Activated naive CD4-positive, alpha-beta T cell treated with Interleukin-2 at 50 U/mL for 16 hours (primary cell): ENCODE results near the gene DNM2.

Experiments used
- DNase-seq: peaks from one replicate; pipeline ENCODE4 v3.0.0-alpha.2; 2020

The DNM2 gene

GRCh38 chr19:10782795-10783194 is 64.9 kb downstream of the DNM2 start:
- DNase-seq: no peak

DNA sequence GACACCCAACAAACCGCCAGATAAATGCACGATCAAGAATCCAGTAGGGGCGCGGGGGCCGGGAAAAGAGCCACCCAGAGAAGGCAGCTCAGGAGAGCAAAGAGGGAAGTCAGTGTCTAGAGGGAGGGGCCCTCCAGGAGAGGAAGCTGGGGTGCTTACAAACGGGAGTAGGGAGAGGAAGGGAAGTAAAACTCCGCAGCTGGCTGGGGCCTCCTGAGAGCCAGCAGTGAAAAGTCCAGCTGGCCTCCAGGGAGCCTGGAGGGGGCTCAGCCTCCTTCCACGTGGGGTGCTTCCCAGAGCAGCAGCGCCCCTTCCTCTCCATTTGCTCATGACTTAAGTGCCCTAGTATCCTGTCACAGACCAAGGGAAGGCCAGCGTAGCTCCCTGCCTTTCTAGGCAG is 66.4 kb downstream of the DNM2 start:
- no peak for DNase-seq

GRCh38 chr19:10788146-10788545 is 70.3 kb downstream of the DNM2 start:
- no peak for DNase-seq

- DNase-seq: no peak
Measured at GRCh38 chr19:10789866-10790265, 72.0 kb downstream of the DNM2 start.

GRCh38 chr19:10796653-10797052 is 78.8 kb downstream of the DNM2 start:
- DNase-seq: no peak

- DNase-seq: peak; percentile 54
Measured at GRCh38 chr19:10797078-10797477, 79.2 kb downstream of the DNM2 start.

GRCh38 chr19:10797541-10798256 is 79.8 kb downstream of the DNM2 start:
- peak; percentile 94 for DNase-seq

GRCh38 chr19:10800488-10800887 is 82.6 kb downstream of the DNM2 start:
- DNase-seq: no peak

DNA sequence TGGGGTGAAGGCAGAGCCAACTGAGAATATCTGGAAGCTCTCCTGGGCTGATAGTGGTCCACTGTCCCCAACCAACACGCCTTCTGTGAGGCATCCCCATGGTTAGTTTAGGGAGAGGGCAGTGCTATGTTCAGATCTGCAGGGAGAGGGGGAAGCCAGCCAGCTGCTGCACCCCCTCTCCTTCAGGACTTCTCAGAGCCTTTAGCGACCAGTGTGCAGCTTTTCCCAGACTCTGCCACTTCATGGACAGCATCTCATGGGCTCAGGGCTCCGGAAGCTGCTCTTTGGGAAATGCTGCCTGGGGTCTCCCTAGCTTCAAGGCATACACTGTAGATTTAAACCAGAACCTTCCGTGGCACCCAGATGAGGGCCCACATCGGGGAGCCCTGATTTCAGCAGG is 84.6 kb downstream of the DNM2 start:
- no peak for DNase-seq

- no peak for DNase-seq
Measured at GRCh38 chr19:10803252-10803651, 85.4 kb downstream of the DNM2 start.

DNA sequence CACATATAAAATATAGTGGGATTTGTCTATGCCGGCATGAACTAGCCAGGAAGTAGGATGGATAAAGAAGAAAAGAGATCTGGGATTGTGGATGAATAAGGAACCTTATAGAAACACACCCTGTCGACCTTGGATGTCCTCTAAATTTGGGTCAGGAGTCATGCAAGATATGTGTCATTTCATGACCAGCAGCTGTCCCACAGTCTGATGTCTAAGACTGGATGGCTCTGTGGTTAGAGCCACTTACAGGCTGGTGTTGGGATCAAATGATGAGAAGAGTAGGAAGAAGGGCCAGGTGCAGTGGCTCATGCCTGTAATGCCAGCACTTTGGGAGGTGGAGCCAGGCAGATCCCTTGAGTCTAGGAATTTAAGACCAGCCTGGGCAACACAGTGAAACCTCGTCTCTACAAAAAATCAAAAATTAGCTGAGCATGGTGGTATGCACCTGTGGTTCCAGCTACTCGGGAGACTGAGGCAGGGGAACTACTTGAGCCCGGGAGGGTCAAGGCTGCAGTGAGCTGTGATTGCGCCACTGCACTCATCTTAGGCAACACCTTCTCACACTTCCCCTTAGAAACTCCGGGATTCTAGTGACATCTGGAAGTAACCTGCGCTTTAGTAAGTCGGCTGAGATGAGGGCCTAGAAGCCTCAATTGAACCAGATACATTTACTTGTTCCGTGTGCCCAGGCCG is 87.3 kb downstream of the DNM2 start:
- DNase-seq: no peak

GRCh38 chr19:10805758-10806247 is 87.9 kb downstream of the DNM2 start:
- DNase-seq: no peak

DNA sequence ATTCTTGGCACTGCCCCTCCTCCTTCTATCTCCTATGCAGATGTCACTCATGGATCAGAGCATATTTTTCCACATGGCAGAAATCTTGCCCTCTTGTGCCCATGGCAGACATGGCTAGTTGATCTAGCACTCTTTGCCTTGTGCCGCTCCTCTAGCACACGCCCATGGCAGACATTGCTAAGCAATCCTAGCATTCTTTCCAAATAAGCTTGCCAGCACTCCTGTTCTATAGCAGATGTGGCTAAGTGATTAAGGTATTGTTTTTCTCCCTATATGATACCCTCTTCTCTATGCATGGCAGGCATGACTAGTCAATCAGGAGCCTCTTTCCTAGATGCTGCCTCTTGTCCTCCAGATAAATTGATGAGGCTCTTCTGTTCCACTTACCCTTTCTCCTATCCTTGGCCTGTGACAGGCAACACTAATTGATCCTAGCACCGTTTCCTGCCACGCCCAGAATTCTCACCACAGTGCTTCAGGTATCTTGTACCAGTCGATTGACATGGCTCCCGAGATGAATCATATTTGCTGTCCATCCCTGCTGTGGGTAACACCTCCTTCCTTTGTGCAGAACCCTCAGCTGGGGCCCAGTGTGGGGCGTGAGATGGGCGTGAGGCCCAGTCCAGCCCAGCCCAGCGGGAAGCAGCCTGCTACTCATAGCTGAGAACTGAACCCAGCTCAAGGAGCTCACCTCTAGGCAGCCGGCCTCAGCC is 91.2 kb downstream of the DNM2 start:
- DNase-seq: peak; percentile 33

- no peak for DNase-seq
Measured at GRCh38 chr19:10809651-10810285, 91.9 kb downstream of the DNM2 start.

DNA sequence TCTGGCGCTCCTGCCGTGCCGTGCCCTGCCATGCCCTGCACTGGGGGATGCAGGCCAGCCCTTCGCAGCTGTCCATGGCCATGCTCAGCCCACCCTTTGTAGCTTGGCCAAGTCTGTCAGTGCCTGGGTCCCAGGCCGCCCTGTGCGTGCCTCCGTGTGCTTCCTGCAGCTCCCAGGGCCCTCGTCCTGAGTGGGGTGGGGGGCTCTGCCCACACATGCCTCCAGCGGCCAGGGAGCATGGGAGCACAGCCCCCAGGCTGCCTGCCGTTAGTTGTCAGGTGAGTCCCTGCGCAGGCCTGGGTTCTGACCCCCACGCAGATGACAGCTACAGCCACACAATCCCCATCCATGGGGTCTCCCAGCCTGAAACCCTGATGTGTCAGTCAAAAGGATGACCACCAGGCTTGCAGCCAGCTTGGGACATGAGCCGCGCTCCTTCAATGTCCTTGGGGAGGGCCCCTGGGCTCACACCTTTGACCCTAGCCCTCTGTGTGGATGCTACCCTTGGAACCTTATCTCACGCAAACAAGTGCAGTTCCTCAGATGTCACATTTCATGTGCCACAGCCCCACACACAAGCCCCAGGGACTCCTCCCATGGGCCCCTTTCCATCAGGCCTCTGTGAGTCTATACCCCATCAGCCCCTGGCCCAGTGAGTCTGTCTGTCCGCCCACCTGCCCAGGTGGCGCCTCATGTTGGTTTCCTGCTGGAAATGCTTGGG is 93.7 kb downstream of the DNM2 start:
- DNase-seq: no peak

DNA sequence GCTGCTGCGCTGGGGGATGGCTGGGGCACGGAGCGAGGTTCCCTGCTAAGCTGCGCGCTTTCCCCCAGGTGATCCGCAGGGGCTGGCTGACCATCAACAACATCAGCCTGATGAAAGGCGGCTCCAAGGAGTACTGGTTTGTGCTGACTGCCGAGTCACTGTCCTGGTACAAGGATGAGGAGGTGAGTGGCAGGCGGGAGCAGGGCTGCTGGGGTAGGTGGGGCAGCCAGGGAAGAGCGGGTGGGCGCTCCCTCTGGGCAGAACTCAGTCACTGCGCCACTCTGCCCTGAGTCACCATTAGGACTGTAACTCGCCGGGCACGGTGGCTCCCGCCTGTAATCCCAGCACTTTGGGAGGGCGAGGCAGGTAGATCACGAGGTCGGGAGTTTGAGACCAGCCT is 94.3 kb downstream of the DNM2 start:
- DNase-seq: no peak

- peak; percentile 35 for DNase-seq
Measured at GRCh38 chr19:10812902-10813404, 95.1 kb downstream of the DNM2 start.

GRCh38 chr19:10815007-10815536 is 97.2 kb downstream of the DNM2 start:
- DNase-seq: no peak

- no peak for DNase-seq
Measured at GRCh38 chr19:10815969-10816644, 98.2 kb downstream of the DNM2 start.

DNA sequence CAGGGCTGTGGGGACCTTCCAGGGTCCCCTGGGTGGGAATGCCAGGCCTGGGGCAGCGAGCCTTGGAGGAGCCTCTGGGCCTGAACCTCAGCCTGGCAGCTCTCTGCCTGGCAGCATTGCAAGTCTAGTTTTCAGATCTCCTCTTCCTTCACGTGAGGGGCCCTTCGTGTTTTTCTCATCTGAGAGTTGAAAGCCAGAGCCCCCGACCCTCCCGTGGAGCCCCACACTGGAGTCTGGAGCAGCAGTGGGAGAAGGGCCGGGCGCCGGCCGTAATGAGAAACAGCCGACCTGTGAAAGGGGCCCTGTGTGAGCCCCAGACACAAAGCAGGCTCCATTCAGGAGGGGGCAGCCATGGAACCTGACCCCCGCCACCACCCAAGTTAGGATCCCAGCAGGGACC is 98.8 kb downstream of the DNM2 start:
- DNase-seq: no peak

- no peak for DNase-seq
Measured at GRCh38 chr19:10817291-10818038, 99.6 kb downstream of the DNM2 start.
